GM19043 (cell line): ENCODE results near the gene KRTAP5-4.
"Not testable (repeated sequence)": the region's sequence is repeated elsewhere in the genome, so short reads cannot be mapped to it uniquely, and the experiment has no call there.

Source experiments
- ATAC-seq: cut with Tn5 transposase; IDR thresholded peaks from one replicate; pipeline ENCODE4 v1.9.1; 2021; ENCODE audit warnings: low read depth; ENCODE audit not compliant: unreplicated experiment

The KRTAP5-4 gene

DNA sequence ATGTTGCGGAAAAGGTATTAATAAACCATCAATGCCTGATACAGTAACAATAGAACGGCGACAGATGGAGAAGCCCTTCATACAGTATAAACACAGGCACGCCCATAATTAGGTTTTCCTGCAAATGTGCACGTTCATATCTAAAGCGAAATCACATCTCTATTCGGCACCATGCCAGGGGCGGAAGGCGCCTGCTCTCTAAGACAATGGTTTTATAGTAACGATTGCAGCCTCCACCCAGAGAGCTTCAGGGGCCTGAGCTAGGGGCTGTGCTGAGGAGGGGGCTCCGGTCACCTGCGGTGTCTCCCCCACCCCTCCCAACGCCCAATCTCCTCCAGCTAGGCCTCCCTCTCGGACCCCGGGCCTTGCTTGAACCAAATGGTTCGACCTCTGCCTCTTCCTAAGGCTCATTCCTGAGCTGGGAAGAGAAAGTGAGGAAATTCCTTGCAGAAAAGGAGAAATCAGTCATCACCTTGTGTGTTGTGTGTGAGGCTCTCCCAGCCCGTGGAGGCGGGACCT is 17.2 kb upstream of the KRTAP5-4 start:
- ATAC-seq = no peak

DNA sequence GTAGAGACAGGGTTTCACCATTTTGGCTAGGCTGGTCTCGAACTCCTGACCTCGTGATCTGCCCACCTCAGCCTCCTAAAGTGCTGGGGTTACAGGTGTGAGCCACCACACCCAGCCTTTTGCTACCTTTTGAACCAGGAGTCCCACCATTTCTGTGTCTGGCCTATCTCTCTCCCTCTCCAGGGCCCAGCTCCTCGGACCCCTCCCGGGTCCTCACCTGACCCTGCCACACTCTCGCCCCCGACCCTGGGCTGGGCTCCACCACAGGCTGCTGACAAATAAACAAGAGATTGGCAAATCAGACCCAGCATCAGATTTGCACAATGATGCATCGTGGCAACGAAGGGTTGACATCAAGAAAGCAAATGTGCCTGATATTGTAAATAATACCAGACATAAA is 16.4 kb upstream of the KRTAP5-4 start:
- no peak for ATAC-seq

DNA sequence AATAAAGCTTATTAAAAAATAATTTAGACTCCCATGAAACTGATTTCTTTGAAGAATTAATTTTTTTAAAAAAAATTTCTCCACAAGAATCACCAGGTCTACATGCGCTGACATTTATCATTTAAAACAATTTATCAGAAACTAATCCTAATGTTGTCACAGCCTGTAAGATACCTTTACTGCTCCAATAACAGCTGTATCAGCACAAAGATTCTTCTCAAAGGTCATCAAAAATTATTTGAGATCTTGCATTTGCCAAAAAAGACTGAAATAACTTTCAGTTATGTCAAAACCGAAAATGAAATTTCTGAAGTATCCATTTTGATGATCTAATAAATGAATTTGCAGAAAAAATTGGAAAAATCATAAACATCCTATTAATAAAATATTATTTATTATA is 15.7 kb upstream of the KRTAP5-4 start:
- ATAC-seq = no peak

DNA sequence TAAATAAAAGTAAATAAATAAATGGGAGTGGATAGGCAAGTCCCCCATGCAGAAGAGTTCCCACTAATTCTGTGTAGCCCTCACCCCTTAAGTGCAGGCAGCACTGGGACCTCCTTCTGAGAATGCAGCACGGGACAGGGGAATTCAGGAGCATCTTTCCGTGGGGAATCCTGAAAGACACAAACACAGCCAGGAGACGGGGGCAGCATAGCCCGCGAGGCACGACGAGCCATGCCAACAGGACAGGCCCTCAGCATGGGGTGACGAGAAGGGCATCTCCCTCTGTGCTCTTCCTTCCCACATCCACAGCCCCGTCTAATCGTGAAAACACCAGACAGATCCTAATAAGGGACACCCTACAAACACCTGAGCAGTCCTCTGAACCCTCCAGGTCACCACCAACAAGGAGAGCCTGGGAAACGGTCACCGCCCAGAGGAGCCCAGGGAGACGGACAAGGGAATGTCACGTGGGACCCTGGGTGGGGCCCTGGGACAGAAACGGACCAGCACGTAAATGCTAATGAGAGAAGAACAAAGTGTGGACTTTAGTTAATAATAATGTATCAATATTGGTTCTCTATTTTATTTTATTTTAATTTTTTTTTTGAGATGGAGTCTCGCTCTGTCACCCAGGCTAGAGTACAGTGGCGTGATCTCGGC is 14.5 kb upstream of the KRTAP5-4 start:
- ATAC-seq = no peak

DNA sequence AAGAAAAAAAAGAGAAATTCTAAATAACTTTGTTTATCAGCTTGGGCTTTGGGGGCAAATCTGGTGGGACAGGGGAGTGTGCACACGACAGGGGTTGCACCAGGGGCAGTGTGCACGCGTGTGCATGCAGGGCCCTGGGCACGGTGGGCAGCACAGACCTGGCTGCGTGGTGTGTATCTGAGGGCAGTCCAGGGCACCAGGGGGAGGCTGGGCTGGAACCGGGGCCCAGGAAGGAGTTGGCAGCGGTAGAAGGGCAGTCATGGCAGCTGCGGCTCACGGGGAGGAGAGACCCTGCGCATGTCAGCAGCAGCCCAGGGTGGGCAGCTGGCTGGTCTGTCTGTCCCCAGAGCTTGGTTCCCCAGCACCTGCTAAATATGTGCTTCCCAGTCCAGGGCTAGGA is 11.9 kb upstream of the KRTAP5-4 start:
- no peak for ATAC-seq

DNA sequence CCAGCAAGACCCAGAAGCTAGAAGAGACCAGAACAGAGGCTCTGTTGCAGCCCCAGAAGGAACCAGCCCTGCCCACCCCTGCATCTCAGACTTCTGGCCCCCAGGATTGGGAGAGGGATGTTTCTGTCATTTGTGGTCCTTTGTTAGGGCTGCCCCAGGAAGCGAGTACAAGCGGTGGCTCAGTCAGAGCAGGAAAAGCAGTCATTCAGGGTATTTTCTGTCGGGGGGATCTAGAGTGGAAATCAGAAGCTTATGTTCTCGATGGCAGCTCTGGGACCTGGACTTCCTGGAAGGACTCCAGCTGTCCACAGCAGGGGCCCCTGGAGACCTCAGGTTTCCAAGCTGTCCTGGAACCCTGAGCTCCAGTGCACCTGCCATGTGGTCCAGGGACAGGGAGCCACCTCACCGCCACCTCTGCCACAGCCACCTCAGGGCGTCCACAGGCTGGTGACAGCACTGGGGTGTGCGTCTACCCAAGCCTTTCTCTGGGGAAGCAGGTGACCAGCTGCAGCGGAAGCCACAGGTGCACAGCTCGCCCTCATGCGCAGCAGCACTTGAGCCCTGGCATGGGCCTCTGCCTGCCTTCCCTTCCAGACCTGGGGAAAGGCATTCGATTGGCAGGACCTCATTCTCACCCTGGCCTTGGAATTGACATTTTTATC is 10.2 kb upstream of the KRTAP5-4 start:
- ATAC-seq = no peak

DNA sequence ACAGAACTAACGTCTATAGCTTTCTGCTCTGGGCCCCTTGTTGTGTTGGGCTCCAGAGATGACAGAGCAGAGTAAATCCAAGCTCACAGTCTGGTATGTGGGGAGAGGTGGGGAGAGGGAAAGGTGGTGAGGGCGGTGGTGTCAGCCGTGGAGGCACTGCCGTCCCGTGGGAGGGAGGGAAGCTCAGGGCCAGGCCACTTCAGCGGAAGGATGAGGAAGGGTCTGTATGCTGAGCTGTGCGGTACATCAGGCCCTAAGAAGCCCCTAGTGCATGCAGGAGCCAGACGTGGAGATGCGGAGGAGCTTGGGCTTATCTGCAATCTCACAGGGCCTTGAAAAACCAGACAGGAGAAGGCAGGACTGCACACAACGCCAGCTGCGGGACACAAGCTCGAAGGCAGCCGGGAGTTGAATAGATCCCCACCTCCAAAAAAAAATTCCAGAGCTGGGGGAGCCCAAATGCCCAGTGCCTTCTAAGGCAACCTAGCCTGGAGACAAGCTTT is 9.2 kb upstream of the KRTAP5-4 start:
- ATAC-seq = no peak

DNA sequence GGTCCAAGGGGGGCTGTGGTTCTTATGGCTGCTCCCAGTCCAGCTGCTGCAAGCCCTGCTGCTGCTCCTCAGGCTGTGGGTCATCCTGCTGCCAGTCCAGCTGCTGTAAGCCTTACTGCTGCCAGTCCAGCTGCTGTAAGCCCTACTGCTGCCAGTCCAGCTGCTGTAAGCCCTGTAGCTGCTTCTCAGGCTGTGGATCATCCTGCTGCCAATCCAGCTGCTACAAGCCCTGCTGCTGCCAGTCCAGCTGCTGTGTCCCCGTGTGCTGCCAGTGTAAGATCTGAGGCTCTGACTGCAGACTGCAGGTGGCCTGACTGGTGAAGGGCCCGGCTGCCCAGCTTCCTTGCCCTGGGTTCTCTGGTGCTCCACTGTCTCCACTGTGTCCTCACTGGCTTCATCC is 8.3 kb upstream of the KRTAP5-4 start:
- ATAC-seq = no peak

DNA sequence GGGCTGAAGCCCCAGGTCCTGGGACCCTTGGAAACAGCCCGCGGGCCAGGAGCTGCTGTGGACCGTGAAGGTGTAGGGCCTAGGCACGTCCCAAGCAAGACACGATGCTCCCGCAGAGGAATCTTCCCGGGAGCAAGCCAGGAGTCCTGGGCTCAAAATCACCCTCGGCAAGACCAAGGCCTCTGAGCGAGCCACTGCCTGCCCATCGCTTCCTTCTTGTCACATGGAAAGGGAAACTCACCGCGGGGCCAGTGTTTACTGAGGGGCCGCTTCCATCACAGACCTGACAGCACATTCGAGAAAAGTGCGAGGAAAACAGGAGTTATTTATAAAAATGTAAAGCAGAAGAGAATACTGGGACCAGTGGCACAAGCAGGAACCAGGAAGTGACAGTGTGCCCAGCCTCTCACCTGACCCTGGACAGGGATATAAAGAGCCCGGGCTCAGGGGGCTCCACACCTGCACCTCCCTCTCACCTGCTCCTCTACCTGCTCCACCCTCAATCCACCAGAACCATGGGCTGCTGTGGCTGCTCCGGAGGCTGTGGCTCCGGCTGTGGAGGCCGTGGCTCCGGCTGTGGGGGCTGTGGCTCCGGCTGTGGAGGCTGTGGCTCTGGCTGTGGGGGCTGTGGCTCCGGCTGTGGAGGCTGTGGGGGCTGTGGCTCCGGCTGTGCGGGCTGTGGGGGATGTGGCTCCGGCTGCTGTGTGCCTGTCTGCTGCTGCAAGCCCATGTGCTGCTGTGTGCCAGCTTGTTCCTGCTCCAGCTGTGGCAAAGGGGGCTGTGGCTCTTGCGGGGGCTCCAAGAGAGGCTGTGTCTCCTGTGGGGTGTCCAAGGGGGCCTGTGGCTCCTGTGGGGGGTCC is 7.6 kb upstream of the KRTAP5-4 start, which contains the start of gene KRTAP5-5:
Gene KRTAP5-5 (plus strand): TSS at position 450 of the 860 bp plus-strand sequence. CDS start 66 bp downstream, at position 516.
- no peak for ATAC-seq

DNA sequence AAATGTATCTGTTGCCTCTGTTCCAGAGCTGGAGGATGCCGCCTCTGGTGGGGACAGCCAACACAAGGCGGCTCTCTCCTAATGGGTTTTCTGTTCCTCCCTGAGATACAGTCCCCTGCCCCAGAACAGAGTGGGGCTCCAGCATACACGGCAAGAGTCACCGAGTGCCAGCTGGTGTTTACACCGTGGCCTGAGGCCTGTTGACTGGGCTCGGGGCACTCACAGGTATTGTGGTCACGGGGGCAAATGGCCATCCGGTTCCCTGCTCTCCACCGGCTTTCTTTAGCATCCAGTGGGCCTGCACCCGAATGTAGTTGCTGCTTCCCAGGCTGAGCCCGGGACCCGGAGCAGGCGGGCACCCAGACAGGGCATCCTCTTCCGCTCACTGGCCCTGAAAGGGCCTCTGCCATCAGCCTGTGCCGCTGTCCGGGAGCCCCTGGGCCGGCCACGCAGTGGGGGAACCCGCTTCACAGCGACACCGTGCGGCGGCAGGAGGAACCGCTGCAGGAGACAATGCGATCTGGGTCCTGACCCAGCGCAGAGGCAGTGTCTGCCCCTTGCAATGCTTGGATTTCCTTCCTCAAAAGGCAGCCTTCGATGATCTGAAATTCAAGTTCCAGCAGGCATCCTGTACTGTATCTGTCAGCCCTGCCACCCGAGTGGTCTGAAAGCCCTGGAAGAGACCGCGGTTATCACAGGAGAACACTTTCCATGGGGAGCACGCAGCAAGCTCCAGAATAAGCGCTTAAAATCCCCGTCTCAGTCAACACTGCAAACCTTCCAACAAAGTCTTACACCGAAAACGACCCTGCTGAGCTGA is 6.8 kb upstream of the KRTAP5-4 start:
- ATAC-seq = no peak

DNA sequence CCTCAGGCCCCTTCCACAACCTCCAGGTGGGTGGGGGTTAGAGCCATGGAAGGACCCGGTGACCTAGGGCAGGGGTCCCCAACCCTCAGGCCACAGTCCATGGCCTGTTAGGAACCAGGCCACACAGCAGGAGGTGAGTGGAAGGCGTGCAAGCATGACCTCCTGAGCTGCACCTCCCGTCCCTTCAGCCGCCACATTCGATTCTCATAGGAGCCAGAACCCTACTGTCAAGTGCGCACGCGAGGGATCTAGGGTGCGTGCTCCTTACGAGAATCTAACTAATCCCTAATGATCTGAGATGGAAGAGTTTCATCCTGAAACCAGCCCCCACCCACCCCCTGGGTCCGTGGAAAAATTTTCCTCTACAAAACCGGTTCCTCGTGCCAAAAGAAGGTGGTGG is 3.6 kb upstream of the KRTAP5-4 start:
- ATAC-seq = no peak

DNA sequence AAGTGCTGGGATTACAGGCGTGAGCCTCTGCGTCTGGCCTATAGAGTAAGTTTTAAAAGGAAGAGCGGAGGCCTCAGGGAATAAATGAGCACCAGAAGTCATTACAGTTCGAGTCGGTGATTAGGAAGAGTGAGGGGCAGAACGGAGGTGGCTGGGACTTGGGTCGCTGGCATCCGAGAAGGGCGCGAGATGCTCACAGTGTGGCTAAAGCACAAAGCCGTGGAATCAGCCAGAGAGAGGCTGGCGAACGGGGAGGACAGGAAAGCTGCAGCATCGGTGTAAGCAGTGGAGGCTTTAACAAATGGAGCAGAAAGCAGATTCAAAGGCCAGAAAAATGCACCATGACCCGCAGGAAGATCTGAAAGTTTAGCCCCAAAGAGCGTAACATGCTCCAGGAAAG is 2.7 kb upstream of the KRTAP5-4 start:
- no peak for ATAC-seq

DNA sequence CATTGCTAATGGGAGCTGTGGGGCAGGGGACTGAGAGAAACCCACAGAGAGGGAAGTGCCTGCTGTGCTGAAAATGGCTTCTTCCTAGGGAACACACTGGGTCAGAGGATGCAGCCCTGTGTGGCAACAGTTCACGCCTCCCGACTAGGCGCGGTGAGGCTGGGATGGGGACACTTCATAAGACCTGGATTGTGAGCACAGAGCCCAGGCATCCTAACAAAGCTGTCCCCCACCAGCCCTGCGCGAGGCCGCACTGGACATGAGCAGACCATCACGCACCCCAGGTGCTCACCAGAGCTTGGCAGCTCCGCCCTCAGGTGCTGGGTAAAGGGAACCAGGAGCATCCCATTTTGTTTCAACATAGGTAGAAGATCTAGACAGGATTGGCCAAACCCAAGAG is 1.8 kb upstream of the KRTAP5-4 start:
- no peak for ATAC-seq

DNA sequence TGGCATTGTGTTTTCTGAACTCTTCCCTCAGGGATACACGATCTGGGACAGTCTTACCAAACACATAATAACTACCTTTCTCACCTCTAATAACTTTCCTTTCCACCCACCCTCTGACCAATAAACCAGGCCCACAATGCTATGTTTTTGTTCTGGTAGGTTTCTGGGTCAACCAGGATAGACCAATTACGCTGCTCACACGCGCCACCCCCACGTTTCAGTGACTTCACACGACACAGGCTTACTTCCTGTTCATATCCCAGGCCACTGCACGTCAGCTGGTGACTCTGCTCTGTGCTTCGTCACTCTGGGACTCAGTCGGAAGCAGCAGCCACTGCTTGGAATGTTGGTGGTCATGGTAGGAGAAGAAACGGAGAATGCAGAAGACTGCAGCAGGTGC is 2.5 kb downstream of the KRTAP5-4 start:
- no peak for ATAC-seq

DNA sequence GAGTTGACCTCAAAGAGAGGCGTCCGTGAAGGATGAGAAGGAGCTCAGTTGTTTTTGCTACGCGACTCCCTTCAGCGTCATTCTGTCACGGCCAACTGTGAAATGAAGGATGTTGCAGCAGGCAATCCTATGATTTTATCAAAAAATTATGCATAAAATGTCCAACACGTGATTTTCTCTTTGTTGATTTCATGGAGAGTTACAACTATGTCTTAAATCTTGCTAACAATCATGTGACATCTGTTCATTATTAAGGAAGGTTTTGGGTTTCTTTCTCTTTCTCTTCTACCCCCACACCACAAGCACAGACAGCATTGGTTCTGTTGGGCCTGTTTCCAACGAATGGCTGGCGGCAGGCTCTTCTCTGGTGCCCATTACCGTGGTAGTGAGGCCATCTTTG is 3.7 kb downstream of the KRTAP5-4 start:
- no peak for ATAC-seq

DNA sequence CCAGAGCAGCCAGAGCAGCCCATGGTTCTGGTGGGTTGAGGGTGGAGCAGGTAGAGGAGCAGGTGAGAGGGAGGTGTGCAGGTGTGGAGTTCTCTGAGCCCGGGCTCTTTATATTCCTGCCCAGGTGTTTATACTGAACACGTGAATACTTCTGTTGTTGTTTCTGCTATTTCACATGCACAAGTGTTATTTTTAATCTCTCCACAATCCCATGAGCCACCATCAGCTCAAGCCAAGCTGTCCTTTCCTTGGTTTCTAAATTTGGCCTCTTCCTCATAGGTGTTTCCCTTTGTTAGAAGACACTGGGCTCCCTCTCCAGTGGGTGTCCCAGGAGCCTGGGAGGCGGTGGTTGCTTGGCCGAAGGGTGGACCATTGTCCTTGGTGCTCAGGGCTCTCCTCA is 13.6 kb downstream of the KRTAP5-4 start, which contains the start of gene KRTAP5-3:
Gene KRTAP5-3 (minus strand): TSS at position 101 of the 400 bp plus-strand sequence. CDS start 78 bp downstream, at position 23.
- ATAC-seq = no peak

DNA sequence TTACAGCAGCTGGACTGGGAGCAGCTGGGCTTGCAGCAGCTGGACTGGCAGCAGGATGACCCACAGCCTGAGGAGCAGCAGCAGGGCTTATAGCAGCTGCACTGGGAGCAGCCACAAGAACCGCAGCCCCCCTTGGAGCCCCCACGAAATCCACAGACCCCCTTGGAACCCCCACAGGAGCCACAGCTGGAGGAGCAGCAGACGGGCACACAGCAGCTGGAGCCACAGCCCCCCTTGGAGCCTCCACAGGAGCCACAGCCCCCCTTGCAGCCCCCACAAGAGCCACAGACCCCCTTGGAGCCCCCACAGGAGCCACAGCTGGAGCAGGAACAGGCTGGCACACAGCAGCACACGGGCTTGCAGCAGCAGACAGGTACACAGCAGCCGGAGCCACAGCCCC is 14.0 kb downstream of the KRTAP5-4 start:
- not testable (repeated sequence) for ATAC-seq

DNA sequence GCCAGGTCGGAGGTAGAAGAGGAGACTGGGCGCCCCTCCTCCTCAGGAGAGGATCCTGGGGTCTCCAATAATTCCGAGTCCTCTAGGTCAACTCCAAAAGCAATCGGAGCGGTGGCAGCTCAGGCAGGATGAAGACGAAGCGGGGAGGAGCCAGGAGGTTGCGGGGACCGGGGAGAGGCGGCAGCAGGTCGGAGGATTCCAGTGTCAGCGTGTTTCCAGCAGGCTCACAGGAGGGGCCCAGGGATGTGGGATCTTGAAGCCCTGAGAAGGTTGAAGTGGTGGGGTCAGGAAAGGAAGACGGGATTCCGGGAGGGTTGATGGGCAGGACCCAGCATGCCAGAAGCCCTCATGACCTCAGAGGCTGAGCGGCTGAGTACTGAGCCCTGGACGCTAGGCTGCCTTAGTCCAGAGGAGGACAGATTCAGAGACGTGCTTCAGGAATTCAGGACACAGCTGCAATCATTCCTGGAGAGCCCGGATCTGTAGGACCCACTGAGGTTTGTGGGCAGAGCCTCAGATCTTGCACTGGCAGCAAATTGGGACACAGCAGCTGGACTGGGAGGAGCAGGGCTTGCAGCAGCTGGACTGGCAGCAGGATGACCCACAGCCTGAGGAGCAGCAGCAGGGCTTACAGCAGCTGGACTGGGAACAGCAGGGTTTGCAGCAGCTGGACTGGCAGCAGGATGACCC is 14.6 kb downstream of the KRTAP5-4 start:
- not testable (repeated sequence) for ATAC-seq

DNA sequence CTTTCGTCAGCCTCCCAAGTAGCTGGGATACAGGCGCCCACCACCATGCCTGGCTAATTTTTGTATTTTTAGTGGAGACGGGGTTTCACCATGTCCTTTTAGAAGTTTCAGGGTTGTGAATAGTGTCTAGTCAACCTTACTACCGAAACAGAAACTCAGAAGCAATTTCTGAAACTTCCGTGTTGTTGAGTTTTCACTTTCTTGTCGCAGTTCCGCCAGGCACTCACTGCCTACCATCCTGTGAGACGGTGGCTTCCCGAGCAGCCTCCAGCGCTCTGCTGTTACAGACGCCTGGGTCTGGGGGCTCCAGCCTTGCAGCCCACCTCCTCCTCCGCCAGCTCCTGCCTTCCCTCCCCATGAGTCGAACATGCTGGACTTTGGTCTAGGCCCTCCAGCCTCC is 16.0 kb downstream of the KRTAP5-4 start:
- ATAC-seq = peak; percentile 92
